Fibroblast of skin of back (primary cell): ENCODE results near the gene LMO2.

Source experiments
- DNase-seq: peaks from one replicate; pipeline ENCODE4 v3.0.0-alpha.2; 2013

LMO2 gene

DNA sequence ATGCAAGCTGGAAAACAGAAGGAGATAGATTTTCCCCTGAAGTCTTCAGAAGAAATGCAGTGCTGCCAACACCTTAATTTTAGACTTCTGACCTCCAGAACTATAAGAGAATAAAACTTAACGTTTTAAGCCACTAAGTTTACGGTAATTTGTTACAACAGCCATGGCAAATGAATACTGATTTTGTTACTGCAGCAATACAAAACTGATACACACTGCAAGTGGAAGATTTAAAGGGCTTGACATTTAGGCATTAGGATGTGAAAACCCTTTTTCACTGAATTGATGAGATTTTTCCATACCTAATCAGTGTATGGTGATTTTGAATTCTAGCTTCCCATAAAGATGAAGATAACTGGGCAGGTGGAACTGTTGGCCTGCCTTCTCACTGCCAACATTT is 22.1 kb upstream of the LMO2 start:
- no peak for DNase-seq

DNA sequence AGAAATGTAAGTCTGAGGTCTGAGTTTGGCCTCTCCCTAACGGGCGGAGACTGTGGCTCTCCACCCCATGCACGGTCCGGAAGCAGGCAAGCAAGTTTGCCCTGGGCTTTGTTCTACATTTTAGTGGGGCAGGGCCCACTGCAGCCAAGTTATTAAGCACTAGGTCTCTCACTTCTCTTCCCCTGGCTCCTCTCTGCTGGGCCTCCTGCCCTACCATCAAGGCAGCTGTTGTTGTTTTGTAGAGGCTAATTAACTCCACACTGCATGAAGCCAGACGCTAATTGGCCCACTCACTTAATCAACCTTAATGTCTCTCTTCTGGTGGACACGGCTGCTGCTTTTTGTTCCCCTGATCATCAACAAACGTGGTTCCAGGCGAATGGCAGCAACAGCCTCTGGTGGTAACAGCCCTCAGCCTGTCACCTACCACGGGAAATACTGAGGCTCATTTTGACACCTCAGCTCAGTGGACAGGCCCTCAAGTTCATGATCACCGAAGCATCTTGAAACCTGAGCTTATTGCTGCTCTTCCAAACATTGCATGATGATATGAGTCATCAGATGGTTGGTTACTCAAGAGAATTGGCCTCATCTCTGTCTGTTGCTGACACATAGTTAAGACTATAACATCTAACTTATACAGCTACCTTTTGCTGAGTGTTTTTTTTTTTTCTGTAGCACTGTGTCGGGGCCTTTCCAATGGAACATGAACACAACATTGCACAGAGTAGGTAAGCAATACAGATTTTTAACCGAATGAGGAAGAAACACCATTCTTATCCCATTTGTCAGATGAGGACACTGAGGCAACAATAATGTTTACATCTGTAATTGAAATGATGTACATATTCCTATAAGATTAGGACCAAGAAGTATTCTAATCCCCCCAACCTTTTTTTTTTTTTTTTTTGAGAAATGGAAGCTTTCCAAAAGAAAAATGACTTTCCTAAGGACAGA is 20.8 kb upstream of the LMO2 start:
- peak; percentile 85 for DNase-seq

DNA sequence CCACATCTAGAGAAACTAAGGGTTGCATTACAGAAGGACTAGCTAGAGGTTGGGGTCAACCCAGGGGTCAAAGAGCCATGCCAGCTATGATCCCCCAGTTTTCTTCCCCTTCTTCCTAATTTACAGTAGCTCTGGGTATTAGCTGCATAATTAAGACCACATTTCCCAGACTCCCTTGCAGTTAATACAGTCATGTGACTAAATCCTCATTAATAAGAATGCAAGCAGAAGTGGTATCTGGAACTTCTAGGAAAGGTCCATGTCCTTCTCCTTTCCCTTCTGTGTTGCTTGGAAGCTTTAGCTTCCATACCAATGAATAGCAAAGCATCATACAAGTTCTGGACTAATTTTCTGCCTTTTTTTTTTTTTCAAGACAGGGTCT is 19.1 kb upstream of the LMO2 start:
- DNase-seq = no peak

DNA sequence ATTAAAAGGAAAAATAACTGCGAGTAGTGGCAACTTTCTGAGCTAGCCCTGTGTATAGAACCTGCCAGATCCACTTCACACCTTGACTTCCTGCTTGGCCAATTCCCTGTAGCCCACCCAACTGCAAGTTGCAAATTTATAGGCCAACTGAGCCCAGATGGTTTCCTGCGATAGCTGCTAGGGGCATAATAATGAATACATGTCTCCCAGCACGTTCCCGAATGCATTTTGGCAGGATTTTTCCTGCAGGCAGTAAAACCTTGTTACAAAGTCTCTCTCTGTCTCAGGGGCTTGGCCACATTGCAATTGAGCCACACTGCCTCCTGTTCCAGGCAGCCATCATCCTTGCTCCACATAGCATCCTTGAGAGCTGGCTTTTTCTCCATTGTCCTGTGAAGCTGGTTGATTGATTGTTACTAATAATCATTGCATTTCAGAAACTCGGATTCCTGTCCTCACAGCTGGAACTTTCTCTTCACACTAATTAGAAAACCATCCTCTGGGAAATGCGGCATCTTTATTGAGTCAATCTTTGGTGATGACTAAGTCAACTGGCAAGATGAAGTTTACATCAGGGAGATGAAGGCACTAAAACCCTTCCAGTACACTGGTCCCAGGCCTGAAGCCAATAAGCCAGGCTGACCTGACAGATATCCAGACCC is 18.6 kb upstream of the LMO2 start:
- peak; percentile 23 for DNase-seq

DNA sequence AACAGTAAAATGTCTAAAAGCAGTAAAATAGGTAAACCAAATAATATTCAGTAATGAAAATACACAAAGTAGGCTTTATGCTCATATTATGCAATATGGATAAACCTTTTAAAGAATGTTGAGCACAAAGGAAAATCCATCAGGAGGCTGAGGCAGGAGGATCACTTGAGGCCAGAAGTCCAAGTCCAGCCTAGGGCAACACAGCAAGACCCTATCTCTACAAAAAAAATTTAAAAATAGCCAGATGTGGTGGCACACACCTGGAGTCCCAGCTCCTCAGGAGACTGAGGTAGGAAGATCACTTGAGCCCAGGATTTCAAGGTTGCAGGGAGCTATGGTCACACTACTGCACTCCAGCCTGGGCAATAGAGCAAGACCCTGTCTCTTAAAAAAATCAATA is 17.7 kb upstream of the LMO2 start:
- no peak for DNase-seq

DNA sequence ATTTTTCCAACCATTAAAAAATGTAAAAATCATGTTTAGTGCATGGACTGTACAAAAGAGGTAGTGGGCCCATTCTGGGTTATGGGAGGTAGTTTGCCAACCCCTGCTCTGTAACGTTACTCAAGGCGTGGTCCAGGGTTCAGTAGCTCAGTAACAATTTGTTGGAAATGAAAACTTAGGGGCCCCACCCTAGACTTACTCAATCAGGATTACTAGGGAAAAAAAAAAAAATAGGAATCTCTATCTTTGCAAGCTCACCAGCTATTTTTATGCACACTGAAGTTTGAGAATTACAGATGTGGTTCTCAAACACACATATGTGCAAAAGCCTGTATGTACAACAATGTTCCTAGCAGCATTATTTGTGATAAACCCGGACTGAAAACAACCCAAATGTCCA is 17.3 kb upstream of the LMO2 start:
- DNase-seq = no peak

DNA sequence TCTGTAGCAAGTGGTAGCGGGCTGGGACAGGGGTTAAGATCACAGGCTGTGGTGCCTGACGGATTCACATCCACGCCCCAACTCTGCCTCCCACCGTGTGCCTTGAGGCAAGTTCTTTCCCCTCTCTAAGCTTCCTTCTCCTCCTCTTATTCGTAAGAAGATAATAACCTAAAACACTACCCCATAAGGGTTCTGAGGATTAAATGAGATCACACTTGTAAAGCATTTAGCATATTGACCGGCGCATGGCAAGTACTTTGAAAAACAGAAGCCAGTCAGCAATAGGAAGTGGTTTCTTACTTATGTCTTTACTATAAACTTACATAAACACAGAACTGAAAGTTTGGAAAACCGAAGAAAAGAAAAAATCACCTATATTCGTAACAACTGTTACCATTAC is 15.5 kb upstream of the LMO2 start:
- no peak for DNase-seq

DNA sequence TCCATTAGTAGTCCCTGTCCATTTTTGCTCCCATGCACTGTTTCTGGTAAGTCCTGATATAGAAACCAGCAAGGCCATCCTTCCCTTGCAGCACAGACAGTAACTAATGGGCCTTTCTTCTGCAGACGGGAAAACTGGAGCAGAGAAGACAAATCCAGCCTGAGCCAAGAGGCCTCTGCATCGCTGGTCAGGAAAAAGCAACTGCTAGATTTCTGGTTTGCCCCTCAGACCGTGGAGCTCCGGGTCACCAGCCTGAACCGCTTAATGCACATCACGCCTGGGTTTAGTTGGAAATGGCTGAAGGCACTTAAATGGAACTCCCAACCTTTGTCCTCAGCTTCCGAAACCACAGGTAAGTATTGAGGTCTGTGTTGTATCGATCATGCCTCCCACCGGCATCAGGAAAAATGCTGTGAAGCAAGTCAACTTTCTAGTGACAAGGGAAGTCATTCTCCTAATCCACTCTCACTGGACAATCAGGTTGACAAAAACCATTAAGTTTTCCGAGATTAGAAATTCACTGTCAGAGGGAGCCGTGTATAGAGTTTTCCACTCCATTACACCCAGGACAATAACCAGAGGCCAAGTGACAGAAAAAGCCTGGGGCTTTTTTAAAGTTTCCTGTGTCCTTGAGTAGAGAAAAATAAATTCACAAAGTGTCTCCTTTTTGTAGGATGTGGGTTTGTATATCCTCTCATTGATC is 14.8 kb upstream of the LMO2 start:
- no peak for DNase-seq

DNA sequence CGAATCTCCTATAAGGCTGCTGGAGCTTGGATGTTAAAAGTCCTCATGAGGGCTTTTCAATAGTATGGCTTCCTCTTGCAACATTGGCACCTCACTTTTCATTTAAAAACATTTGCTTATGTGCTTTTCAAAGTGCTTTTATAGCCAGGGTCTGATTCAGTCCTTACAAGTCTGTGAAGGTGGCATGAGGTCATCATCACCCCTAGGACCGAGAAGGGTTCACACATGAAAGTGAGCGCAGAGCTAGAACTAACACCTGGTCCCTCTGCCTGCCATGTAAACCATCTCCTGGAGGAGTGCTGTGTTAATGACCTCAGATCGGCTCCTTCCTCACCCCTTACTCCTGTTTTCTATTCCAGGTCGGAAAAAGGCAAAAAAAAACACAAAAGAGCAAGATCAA is 12.2 kb upstream of the LMO2 start:
- DNase-seq = no peak

DNA sequence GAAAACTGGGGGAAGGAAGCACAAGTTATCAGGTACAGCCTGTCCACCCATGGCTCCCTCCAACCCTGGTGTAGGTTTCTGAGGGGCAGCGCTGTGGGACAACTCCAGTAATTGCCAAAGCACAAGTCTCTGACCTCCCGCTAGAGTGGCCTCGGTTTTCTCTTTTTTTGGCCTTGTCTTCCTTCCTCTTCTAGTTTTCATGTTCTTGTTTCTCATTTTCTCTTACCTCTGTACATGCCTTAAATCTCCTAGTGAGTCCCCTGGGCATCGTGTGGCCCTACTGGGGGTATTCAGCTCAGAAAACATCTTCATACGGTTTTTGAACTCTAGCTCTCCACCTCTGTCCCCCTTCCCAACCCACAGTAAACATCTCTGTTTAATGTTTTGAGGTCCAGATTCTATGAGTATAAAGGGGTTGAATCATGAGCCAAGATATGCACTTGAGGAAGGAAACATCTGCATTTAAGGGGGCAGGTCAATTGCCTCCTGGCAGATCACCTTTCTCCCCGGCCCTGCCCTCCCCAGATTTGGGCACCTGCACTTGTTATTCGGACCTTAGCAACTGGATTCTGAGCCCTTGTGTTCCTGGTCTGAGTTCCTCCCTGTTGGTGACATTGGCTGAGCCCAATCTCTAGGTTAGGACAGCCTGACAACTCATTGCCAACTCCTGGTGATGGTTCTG is 8.4 kb upstream of the LMO2 start:
- DNase-seq = no peak

DNA sequence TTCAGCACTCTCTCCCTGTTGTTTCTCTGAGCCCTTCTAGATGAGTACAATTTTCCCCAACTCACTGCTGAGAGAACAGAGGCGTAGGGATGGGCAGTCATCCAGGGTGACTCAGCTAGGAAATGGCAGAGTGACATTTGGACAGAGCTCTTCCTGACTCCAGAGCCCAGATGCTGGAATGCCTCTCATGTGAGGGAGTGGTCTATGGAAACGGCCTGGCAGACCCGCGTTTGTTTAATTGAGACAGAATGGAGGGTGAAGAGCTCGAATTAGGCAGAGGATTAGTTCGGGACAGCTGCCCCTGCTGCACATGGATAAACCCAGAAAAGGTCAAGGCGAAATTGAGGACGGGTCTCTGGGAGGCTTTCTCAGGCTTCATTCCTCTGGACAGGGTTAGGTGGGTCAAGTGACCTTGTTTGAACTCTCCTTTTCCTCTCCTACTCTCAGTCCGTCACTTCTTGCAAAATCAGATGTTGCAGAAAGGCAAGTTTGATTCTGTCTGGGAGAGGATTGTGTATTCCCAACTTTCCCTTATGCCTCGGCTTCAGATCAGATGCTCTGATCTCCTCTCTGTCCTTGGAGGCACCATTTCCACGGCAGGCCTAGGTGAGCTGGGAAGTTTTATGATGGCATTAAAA is 7.6 kb upstream of the LMO2 start:
- DNase-seq = peak; percentile 84

DNA sequence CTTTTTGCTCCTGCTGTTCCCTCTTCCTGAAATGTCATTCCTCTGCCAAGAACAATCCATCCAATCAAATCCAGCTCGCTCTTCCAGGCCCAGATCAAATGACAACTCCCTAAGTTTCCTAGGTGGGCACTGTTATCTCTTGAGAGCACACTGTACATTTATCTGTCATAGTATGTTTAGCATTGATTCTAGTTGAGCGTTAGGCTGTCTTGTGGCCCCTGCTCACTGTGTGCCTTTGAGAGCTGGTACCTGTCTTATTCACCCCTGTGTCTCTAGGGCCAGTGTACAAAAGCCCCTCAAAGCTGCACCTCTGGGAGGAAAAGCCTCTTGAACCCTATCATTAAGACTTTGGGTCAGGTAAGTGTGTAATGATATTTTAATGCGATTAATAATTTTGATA is 7.1 kb upstream of the LMO2 start:
- DNase-seq = no peak

DNA sequence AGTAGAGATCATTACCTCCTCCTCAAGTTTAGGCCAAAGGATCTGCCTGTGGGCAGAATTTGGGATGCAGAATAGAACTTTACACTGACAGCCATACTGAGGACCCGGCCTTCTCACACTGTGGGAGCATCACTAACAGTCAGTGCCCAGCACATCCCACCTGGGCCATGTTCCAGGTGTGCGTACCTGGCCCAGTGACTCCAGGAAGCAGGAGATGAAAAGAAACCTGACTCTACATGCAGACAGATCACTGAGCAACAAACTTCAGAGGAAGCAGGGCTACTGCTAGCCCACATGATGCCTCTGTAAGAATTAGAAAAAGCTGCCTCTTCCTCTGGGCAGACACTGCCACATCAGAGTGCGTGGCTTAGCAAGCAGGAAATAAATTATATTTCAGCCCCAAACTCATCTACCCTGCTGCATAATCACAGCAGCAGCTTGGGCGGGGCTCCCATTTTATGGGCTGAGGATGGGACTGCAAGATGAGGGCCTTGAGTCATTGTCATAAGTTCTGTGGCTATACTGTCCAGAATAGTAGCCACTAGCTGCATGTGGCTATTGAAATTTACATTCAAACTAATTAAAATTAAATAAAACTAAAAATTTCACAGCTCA is 6.0 kb upstream of the LMO2 start:
- no peak for DNase-seq

DNA sequence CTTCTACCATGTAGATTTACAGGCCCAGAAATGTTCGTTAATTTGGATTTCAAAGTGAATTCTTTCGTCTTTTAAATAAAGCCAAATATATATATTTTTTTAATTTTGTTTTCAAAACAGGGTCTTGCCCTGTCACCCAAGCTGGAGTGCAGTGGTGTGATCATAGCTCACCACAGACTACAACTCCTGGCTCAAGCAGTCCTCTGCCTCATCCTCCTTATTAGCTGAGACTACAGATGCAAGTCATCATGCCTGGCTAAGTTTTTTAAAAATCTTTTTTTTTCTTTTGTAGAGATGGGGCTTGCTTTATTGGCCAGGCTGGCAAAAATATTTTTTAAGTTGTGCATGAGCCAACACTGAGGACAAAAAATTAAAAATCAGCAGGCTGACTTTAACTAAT is 5.0 kb upstream of the LMO2 start:
- no peak for DNase-seq

DNA sequence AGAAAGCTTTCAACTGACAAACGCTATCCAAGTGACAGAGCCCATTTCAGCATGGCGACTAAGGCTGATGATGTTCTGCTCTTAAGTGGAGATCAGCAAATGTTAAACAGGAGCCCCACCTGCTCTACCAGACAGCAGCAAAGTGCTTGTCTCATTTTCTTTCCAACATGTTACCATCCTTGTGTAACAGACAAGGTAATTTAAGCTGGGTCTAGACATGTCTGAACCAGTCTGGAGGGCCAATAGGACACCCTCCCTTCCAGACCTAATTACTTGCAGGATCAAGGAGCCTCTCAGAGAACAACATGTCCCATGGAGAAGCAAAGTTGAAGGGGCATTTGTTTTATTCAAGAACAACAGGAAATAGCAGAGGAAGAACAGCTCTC is 3.9 kb upstream of the LMO2 start:
- DNase-seq = no peak

DNA sequence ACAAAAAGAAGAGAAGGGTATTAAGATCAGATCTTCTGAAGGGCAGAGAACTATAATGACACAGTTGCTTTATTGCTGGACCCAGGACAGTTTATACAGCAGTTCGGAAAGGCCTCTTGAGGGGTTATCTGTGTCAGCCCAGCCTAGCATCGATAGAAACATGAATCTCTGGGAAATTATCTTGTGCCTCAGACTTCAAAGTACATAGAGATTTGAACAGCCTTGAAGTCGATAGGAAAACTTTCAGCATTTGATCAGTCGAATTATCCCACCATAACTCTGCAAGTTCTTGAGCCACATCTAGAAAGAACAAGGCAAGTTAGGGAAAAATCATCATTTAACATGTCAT is 2.5 kb upstream of the LMO2 start:
- no peak for DNase-seq

DNA sequence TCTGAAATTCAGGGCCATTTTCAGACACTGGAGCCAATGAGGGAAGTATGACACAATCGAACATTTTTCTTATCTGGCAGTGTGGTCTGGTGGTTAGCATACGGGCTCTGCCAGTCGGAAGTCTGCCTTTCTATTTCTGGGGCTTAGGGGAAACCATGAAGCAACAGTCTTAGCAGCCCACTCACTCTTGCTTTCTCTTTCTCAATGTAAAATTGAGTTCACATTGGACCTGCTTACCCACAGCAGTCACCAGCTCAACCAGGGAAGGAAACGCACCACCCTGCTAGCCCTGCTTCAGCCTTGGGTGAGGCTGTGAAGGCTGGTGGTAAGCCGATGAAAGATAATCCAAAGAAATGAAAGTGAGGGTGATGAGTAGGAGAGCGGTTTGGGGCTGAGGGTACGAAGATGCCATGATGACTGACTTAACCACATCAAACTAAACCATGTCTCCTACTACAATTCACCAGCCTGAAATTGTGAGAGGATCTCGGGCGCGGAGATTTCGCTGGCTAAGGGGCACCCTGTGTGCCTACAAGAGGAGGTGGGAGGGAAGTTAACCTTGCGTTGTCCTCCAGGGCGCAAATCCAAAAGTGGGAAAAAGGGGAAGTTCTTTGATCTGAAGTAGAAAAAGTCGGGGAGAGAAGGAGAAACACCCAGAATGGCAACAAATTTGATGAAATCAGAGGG is 2.0 kb upstream of the LMO2 start:
- DNase-seq = no peak

DNA sequence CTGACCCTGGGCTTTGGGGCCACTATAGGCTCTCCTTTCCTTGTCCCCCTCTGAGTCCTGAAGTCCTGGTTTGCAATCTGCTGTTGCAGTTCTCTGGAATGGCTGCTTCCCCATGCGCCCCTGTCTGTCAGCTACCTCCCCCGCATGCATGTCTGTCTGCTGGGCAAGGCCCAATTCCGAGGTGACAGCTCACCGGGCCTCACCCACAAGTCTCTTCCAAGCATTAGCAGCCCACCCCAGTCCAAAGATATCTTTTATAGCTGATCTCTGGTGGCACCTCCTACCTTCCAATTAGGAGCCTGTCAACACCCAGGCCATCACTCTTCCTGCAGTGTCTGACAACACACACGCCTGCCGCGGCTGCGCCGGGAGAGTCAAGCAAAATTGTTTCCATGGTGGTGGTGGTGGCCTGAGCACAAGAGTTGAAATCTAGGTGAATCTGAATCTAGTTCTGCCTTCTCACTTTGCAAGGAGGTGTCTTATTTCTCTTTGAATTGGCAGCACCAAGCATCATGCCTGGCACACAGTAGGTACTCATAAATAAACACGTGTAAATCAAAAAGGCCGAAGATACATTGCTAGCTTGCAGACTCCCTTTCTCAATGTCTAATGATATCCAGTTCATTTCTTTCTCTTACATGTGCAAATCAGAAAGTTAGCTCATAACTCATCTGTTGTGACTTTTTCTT is 1.2 kb upstream of the LMO2 start:
- DNase-seq = no peak

DNA sequence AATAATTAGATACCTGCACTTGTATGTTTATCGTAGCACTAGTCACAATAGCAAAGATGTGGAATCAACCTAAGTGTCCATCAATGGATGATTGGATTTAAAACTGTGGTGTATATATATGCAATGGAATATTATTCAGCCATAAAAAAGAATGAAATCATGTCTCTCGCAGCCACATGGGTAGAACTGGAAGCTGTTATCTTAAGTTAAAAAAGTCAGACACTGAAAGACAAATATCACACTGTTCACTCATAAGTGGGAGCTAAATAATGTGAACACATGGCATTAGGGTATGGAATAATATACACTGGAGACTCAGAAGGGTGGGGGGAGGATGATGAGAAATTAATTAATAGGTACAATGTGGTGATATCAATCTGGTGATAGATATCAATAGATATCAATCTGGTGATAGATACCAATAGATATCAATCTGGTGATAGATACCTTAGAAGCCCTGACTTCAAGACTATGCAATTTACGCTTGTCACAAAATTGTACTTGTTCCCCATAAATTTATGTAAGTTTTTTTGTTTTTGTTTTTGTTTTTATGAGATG is 2.0 kb downstream of the LMO2 start:
- DNase-seq = no peak

DNA sequence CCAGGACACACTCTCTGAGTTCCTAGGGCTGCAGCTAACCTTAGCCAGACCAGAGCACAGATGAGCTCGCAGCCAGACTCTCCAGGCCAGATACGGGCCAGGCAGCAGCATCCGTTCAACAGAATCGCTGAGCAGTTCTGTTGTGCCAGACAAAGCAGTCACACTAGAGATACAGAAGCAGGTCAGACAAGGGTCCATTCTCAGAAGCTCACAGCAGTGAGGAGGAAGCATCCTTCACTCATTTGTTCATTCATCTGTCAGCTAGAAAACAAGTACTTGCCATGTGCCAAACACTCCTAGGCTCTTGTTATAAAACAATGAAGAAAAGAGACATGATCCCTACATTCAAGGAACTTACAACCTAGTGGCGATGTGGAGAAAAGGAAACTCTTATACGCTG is 2.6 kb downstream of the LMO2 start:
- DNase-seq = no peak

DNA sequence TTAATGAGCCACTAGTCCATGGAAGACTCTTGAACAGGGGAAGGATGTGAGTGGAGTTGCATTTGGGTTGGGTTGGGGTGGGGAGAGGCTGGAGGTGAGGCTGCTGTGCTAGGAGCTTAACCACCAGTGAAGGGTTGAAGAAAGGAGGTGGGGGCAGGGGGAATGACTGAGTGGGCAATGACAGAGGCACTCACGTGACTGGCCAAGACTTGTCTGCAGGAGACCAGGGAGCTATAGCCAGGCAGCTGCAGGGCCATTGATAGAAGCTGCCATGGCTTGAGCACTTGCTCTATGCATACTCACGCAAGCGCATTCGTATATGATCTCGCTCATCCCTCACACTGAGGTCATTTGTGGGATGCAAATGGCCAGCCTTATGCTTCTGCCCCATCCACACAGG is 4.0 kb downstream of the LMO2 start:
- DNase-seq = no peak
